OCI-LY1 (cell line): ENCODE data around the gene SERPINE1.

Experiments used
- H2AFZ ChIP-seq: fragments of 200-600 bp; sonication (generic), shearing (Covaris generic); 2 replicates; pipeline ENCODE4 v1.6.0; 2014; ENCODE audit warnings: antibody characterized with exemption, mild to moderate bottlenecking, low read length
- H3F3A ChIP-seq: fragments of 200-600 bp; sonication (generic), shearing (Covaris generic); 2 replicates; pipeline ENCODE4 v1.6.0; 2014; ENCODE audit warnings: mild to moderate bottlenecking, antibody characterized with exemption, low read length, moderate library complexity; ENCODE audit not compliant: insufficient read depth
- H3K27ac ChIP-seq: fragments of 200-600 bp; sonication (generic); 2 replicates; pipeline ENCODE4 v1.5.1; 2014; ENCODE audit warnings: low read length, mixed run types, mild to moderate bottlenecking, low read depth; ENCODE audit not compliant: poor library complexity, severe bottlenecking
- H3K27me3 ChIP-seq: fragments of 200-600 bp; sonication (generic); 2 replicates; pipeline ENCODE4 v1.6.0; 2014; ENCODE audit warnings: antibody characterized with exemption, mild to moderate bottlenecking, low read length, moderate library complexity; ENCODE audit not compliant: insufficient read depth
- H3K36me3 ChIP-seq: fragments of 200-600 bp; sonication (generic); 2 replicates; pipeline ENCODE4 v1.6.1; 2014; ENCODE audit warnings: mild to moderate bottlenecking, antibody characterized with exemption, low read length, moderate library complexity, mixed read lengths; ENCODE audit not compliant: insufficient read depth
- H3K4me1 ChIP-seq: fragments of 200-600 bp; sonication (generic); 2 replicates; pipeline ENCODE4 v1.5.1; 2014; ENCODE audit warnings: mild to moderate bottlenecking, low read length, moderate library complexity; ENCODE audit not compliant: insufficient read depth, severe bottlenecking
- H3K4me2 ChIP-seq: fragments of 200-600 bp; sonication (generic), shearing (Covaris generic); 2 replicates; pipeline ENCODE4 v1.6.1; 2014; ENCODE audit warnings: low read length
- H3K4me3 ChIP-seq: fragments of 200-600 bp; sonication (generic); 2 replicates; pipeline ENCODE4 v1.5.1; 2014; ENCODE audit warnings: low read length, low read depth, mild to moderate bottlenecking, mixed read lengths; ENCODE audit not compliant: poor library complexity, severe bottlenecking
- H3K79me2 ChIP-seq: fragments of 200-600 bp; shearing (Covaris generic); 2 replicates; pipeline ENCODE4 v1.6.1; 2016; ENCODE audit warnings: mixed run types, low read length, mixed read lengths; ENCODE audit not compliant: insufficient read depth
- H3K9ac ChIP-seq: fragments of 200-600 bp; sonication (generic), shearing (Covaris generic); 2 replicates; pipeline ENCODE4 v1.6.1; 2014; ENCODE audit warnings: mild to moderate bottlenecking, low read length, mixed read lengths
- H3K9me2 ChIP-seq: fragments of 200-600 bp; sonication (generic), shearing (Covaris generic); 2 replicates; pipeline ENCODE4 v1.6.1; 2014; ENCODE audit warnings: low read depth, mild to moderate bottlenecking, low read length, mixed read lengths
- H3K9me3 ChIP-seq: fragments of 200-600 bp; shearing (Covaris generic); 2 replicates; pipeline ENCODE4 v1.6.1; 2014; ENCODE audit warnings: low read length, mixed read lengths
- H4K20me1 ChIP-seq: fragments of 200-600 bp; sonication (generic), shearing (Covaris generic); 2 replicates; pipeline ENCODE4 v1.6.0; 2016; ENCODE audit warnings: mild to moderate bottlenecking, low read length; ENCODE audit not compliant: insufficient read depth
- EZH2 ChIP-seq: fragments of 200-600 bp; sonication (generic), shearing (Covaris generic); IDR thresholded peaks from 2 replicates; pipeline ENCODE4 v1.8.0; 2017; ENCODE audit warnings: borderline replicate concordance, mixed run types, mild to moderate bottlenecking, antibody characterized with exemption, low read length, moderate library complexity, mixed read lengths
- TF ChIP-seq, protein P1 (sequence below): fragments of 200-600 bp; sonication (generic), shearing (Covaris generic); IDR thresholded peaks from 2 replicates; pipeline ENCODE4 v1.5.1; 2017; ENCODE audit warnings: mild to moderate bottlenecking, antibody characterized with exemption, low read length, moderate library complexity, mixed read lengths

Gene SERPINE1

DNA sequence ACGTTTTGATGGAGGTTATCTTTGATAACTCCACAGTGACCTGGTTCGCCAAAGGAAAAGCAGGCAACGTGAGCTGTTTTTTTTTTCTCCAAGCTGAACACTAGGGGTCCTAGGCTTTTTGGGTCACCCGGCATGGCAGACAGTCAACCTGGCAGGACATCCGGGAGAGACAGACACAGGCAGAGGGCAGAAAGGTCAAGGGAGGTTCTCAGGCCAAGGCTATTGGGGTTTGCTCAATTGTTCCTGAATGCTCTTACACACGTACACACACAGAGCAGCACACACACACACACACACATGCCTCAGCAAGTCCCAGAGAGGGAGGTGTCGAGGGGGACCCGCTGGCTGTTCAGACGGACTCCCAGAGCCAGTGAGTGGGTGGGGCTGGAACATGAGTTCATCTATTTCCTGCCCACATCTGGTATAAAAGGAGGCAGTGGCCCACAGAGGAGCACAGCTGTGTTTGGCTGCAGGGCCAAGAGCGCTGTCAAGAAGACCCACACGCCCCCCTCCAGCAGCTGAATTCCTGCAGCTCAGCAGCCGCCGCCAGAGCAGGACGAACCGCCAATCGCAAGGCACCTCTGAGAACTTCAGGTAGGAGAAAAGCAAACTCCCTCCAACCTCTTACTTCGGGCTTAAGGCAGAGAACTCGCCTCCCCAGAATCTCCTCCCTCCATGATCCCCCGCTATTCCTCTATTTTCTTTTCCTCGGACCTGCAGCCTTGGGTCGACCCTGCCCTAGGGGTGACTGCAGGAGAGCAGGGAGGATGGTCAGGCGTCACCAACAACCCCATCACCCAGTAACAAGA lies at the start of gene SERPINE1:
TSS of gene SERPINE1 (plus strand) at position 454 of the 809 bp plus-strand sequence. CDS start 1,290 bp downstream, outside the sequence.
- Histone ChIP-seq H3K9me3 (no peaks in the 10 kb centered on the region), H3K27me3 (peaks cover 5% of the 10 kb centered on the region), H3K27ac (no peak within 1 kb of the TSS), H3K79me2 (no peaks in the 10 kb centered on the region), H3K4me1 (peaks cover 14% of the 10 kb centered on the region), H3K36me3 (no peaks in the 10 kb centered on the region), H3K4me3 (peak within 1 kb of the TSS; percentile 36), H3K9me2 (no peaks in the 10 kb centered on the region), H4K20me1 (no peaks in the 10 kb centered on the region), H3K4me2 (peak within 1 kb of the TSS; percentile 54), H3F3A (no peaks in the 10 kb centered on the region), H3K9ac (no peak within 1 kb of the TSS; the same call in 1 of the 2 replicates), H2AFZ (no peak within 1 kb of the TSS)
- TF ChIP-seq EZH2: no peak
- TF ChIP-seq, protein P1, sequence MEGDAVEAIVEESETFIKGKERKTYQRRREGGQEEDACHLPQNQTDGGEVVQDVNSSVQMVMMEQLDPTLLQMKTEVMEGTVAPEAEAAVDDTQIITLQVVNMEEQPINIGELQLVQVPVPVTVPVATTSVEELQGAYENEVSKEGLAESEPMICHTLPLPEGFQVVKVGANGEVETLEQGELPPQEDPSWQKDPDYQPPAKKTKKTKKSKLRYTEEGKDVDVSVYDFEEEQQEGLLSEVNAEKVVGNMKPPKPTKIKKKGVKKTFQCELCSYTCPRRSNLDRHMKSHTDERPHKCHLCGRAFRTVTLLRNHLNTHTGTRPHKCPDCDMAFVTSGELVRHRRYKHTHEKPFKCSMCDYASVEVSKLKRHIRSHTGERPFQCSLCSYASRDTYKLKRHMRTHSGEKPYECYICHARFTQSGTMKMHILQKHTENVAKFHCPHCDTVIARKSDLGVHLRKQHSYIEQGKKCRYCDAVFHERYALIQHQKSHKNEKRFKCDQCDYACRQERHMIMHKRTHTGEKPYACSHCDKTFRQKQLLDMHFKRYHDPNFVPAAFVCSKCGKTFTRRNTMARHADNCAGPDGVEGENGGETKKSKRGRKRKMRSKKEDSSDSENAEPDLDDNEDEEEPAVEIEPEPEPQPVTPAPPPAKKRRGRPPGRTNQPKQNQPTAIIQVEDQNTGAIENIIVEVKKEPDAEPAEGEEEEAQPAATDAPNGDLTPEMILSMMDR: peak; percentile 44

DNA sequence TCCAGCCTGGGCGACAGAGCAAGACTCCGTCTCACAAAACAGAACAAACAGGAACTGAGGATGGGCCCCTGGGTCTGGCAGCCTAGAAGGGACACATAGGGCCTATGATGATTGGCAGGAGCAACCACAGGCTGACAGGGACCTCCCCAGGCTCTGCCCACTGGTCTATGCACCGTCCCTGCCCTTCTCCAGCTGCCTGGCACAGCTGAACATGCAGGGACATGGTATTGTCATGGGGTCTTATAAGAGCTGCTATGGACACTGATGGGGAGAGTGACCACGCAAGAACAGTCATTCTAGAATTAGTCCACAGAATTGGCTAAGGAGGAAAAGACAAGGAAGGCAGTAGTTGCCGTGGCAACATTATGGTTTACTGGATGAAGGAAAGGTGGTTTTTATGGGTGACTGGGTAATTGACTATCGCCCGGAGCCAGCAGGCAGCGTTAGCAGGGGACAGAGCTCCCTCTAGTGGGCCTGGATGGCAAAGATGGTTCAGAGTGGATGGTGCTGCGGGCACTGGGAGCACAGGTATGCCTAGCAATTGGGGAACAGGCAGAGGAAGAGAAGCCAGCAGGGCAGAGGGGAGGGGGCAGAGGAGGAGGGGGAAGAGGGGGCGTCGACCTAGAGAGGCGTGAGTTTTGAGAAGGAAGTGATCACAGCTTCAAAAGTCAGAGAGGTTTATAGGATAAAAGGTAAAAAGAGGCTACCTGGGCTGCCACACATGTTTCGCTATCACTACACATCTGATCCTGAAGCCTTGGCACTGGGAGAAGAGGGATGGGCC lies 49.4 kb upstream of the SERPINE1 start:
- H3K27ac ChIP-seq: no peak overlapping the region
- H3K4me2 ChIP-seq: no peak overlapping the region
- no peaks in the 10 kb centered on the region for H3F3A ChIP-seq
- no peak overlapping the region for H2AFZ ChIP-seq
- no peaks in the 10 kb centered on the region for H3K9me2 ChIP-seq
- no peak overlapping the region for H3K9ac ChIP-seq
- H4K20me1 ChIP-seq: no peaks in the 10 kb centered on the region
- no peaks in the 10 kb centered on the region for H3K79me2 ChIP-seq
- H3K9me3 ChIP-seq: no peaks in the 10 kb centered on the region
- H3K4me1 ChIP-seq: no peaks in the 10 kb centered on the region
- TF ChIP-seq, protein P1: peak; percentile 99
- TF ChIP-seq EZH2: no peak
- no peaks in the 10 kb centered on the region for H3K36me3 ChIP-seq
- no peak overlapping the region for H3K4me3 ChIP-seq
- H3K27me3 ChIP-seq: no peaks in the 10 kb centered on the region; the same call in none of the 2 replicates

DNA sequence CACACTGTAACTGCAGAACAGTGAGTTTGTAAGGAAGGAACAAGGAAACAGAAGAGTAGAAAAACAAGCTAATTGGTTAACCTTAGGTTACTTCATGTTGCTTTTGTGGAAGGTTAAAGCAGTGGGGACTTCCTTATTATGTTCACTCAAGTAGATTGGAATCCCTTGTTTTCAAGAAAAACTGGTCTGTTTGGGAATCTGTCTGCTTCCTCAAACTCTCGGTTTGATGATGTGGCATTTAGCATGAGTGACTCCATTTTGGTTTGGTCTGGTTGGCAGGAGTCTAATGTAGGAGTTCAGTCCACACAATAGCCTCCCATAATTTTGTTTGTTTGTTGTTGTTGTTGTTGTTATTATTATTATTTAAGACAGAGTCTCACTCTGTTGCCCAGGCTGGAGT lies 45.5 kb upstream of the SERPINE1 start:
- no peaks in the 10 kb centered on the region for H3K79me2 ChIP-seq
- H3K27me3 ChIP-seq: no peaks in the 10 kb centered on the region; the same call in 1 of the 2 replicates
- H3K4me2 ChIP-seq: no peak overlapping the region
- no peak overlapping the region for H3K9ac ChIP-seq
- H3K9me3 ChIP-seq: no peaks in the 10 kb centered on the region
- H4K20me1 ChIP-seq: no peaks in the 10 kb centered on the region
- no peaks in the 10 kb centered on the region for H3K9me2 ChIP-seq
- H3F3A ChIP-seq: no peaks in the 10 kb centered on the region
- H3K36me3 ChIP-seq: no peaks in the 10 kb centered on the region
- TF ChIP-seq, protein P1: no peak
- no peak for TF ChIP-seq EZH2
- H3K27ac ChIP-seq: no peak overlapping the region
- no peak overlapping the region for H3K4me3 ChIP-seq
- H2AFZ ChIP-seq: no peak overlapping the region
- H3K4me1 ChIP-seq: peaks cover 13% of the 10 kb centered on the region
